GM15510 (cell line): ENCODE data around the gene COL8A1.

Experiments
- POLR2A ChIP-seq: IDR thresholded peaks from 3 replicates; pipeline ENCODE4 v1.6.1; 2011; ENCODE audit warnings: borderline replicate concordance; ENCODE audit not compliant: insufficient read length; ENCODE audit errors: extremely low read depth

Gene COL8A1

DNA sequence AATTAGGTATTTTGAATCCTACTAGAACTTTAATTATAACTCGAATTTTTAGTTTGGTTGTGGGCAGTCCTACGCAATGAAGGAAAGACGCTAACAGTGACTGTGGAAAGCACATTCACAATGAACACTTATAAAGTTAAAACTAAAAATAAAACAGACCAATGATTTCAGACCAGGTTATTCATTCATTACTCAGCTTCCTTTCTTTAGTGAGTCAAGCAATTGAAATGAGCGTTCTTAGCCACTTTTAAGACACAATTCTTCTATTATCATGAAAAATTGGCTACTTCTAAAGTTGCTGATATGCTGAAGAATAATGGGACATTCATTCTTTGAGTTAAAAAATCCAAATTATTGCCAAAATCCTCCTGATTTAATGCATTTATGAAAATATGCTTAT, 113.3 kb downstream of the COL8A1 start:
- TF ChIP-seq POLR2A = no peak

- no peak for TF ChIP-seq POLR2A
Observed at GRCh38 chr3:99753268-99753975, 115.0 kb downstream of the COL8A1 start.

DNA sequence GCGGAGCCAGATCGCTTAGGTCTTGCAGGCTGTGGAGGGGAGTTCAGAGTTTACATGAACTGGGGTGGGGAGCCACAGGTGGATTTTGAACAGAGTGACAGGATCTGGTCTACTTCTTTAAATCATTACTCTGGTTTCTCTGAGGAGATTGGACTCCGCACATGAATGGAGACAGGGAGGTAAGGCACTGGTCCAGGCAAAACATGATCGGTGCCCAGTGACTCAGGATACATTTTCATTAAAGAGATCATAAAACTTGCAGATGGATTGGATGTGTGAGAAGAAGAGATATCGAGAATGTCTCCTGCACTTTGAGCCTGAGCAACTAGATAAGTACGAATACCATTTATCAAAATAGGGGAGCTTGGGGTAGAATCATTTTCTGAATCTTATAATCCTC, 117.4 kb downstream of the COL8A1 start:
- TF ChIP-seq POLR2A = no peak

- TF ChIP-seq POLR2A = no peak
Observed at GRCh38 chr3:99757966-99758365, 119.6 kb downstream of the COL8A1 start.

GRCh38 chr3:99758502-99759177, 120.2 kb downstream of the COL8A1 start:
- no peak for TF ChIP-seq POLR2A

DNA sequence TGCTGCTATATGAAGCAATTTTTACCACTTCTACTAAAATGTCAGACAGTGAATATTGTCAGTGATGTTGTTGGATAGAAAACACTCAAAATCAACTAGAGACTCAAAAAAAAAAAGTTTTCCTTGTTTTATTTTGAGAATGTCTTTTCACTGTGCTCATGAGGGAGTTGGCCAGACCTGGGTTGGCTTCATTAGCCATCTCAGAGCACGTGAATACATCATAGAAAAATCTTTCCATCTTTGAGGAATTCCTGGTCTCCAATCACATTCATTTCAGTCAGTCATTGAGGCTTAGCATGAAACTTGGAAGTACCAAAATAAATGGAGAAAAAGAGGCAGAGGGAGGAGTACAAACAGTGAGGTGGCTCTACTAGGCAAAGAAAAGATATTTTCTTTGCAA, 121.6 kb downstream of the COL8A1 start:
- no peak for TF ChIP-seq POLR2A

DNA sequence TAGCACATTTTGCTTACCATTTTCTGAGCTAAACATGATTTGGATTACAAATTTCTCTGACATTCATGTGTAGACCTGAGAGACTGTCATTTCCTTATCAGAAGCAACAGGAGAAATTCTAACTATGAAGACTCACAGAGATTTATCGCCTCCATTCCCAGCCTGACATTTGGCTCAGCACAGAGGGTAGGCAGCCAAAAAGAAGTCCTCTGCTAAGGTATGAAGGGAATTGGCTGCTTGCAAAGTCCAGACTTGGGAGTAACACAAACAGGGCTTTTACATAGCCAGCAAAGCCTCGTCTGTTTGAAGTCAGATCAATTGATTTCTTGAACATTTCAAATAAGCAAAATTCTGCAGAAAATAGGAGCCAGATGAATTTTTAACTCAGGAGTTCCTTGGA, 122.2 kb downstream of the COL8A1 start:
- TF ChIP-seq POLR2A = no peak

- no peak for TF ChIP-seq POLR2A
Observed at GRCh38 chr3:99761415-99762165, 123.2 kb downstream of the COL8A1 start.

DNA sequence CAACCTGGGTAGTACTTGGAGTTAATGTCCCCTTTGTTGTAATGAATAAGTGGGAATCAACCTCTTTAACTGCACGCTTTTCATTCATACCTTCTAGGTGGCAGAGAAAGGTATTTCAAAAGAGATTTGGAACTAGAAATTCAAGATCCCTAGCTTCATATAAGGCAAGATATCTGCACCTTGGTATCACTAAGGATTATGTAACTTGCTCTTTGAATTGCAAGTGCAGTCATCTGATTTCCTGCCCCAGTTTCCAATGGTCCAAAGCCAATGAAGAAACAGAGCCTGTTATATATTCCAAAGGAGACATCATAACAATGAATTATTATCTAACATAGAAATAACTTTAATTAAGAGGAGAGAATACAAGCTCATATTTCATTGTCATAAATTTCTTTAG, 124.5 kb downstream of the COL8A1 start:
- TF ChIP-seq POLR2A = no peak

DNA sequence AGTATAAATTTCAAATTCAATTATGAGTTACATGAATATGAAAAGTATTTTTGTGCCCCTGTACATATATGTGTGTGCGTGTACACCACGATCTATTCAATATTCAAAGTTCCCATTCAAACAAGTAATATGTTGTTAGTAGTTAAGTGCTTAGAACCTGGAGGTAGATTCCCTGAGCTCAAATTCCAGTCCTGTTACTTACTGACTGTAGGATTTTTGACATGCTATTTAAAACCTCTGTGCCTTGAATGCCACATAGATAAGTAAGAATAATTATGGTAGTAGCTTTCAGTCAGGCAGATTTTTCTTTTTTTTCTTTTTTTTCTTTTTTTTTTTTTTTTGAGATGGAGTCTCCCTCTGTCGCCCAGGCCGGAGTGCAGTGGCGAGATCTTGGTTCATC, 126.0 kb downstream of the COL8A1 start:
- TF ChIP-seq POLR2A = no peak

DNA sequence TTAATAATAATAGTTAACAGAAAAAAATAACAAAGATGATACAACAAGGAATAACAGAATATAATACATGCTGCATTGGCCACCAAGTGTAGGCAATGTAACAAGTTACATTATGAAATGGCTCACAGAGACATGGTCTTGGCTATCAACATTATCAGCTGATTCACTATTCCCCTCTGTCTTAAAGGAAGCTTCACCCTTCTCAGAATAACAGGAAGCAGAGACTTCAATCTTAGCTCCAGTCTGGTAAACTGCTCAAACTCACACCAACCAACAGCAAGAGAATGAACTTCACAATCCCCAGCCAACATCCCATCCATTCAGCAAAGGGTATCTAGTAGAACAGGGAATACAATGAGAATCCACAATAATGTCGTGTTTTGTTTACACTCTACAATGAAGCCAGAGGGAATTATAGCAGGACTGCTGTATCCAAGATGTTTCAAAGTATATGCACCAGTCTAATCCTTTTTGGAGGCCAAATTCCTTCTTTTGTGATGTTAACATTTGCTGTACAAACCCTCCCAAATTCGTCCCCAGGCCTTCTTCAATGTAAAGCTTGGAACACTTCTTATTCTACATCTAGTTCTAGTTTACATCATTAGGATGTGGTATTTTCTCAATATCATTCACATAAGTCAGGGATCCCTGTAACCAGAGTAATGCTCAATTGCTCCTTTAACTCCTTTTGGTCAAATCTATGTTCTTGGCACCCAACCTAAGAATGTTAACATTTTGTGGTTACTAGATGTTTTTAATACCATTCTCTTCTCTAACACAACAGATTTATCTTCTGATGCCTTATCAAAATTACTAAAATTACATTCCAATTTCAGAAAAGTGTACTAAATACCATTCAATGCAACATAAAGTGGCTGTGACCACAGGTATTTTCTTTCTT, 126.9 kb downstream of the COL8A1 start:
- no peak for TF ChIP-seq POLR2A

GRCh38 chr3:99767291-99767690, 128.9 kb downstream of the COL8A1 start:
- no peak for TF ChIP-seq POLR2A

DNA sequence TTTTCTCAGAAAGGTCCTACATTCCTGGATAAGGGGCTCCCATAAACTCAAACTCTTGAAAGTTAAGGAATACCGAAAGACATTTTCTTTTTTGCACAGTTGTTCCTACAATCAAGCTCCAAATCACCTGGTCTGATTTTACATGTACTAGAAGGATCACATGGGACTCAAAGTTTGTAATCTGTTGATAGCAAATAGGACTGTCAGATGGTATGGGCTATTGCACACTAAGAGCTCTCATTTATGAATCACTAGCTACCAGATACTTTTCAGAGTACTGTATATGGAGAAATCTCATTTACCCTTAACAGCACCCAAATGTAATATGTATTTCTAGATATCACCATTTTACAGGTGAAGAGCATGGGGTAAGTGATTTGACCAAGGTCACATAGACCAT, 129.7 kb downstream of the COL8A1 start:
- TF ChIP-seq POLR2A = no peak

DNA sequence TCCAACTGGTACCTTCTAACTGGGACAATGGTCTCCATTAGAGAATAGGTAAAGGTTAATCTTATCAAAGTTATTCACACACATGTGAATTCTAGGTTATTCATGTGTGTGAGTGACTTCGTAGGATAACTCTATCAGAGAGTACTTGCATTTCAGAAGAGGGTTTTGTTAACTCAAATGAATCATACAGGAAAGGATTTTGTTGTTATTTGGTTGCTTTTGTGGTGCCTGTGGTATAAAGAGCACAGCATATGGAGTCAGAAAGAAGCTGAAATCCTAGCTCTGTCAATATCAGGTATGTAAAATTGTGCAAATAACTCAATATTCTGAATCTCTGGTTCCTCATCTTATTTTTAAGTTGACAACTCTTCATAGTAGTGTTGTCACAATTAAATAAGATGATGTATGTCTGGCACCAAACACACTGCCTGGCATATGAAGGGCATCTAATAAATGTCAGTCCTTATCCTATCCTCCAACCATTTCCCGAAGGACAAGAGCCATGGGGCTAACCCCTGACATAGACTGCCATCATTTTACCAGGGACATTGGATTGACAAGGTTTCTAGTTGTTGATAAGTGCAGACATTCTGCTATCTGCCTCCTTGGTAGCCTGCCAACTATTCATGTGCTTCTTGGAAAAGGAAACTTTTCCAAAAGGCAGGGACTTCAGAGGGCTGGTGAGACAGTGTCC, 130.6 kb downstream of the COL8A1 start:
- no peak for TF ChIP-seq POLR2A
